Type B pancreatic cell (in vitro differentiated cells): ENCODE measurements around the gene EXOC1. TPM values are rescaled to one million over a fixed set of nuclear protein-coding genes. Genes with fewer than 3 reads are reported as not detected.
"Not testable (repeated sequence)": the region's sequence is repeated elsewhere in the genome, so short reads cannot be mapped to it uniquely, and the experiment has no call there.

Experiments
- DNase-seq: peaks from one replicate; pipeline ENCODE4 v3.0.0; 2021; ENCODE audit warnings: mixed read lengths; ENCODE audit not compliant: unreplicated experiment; ENCODE audit errors: extremely low spot score
- H3K27ac Mint-ChIP-seq: 2 replicates; pipeline ENCODE4 v1.8.0; 2021; ENCODE audit warnings: mild to moderate bottlenecking, mixed read lengths
- H3K27me3 Mint-ChIP-seq: 2 replicates; pipeline ENCODE4 v1.8.0; 2021; ENCODE audit warnings: mixed read lengths
- H3K36me3 Mint-ChIP-seq: 2 replicates; pipeline ENCODE4 v1.8.0; 2021; ENCODE audit warnings: mixed read lengths
- H3K4me1 Mint-ChIP-seq: one replicate; pipeline ENCODE4 v1.8.0; 2021; ENCODE audit warnings: mixed read lengths; ENCODE audit not compliant: unreplicated experiment
- H3K4me3 Mint-ChIP-seq: 2 replicates; pipeline ENCODE4 v1.8.0; 2021; ENCODE audit warnings: mild to moderate bottlenecking, mixed read lengths
- H3K9me3 Mint-ChIP-seq: 2 replicates; pipeline ENCODE4 v1.8.0; 2021; ENCODE audit warnings: mixed read lengths
- CTCF ChIP-seq: fragments of 200-600 bp; sonication (generic); conservative IDR thresholded peaks from 2 replicates; pipeline ENCODE4 v1.5.0; 2021; ENCODE audit warnings: antibody characterized with exemption, mild to moderate bottlenecking
- total RNA-seq: library from RNA; stranded (reverse); gene quantifications from 2 replicates; pipeline ENCODE4 v1.2.1, GENCODE V29; 2021; ENCODE audit warnings: low replicate concordance

Gene EXOC1
- total RNA-seq, 1 donor from 2014 or later: 29.0 TPM

GRCh38 chr4:55838952-55839351, 14.5 kb upstream of the EXOC1 start:
- Mint-ChIP-seq H3K9me3 (peaks cover 4% of the 10 kb centered on the region), H3K36me3 (no peaks in the 10 kb centered on the region), H3K4me1 (no peaks in the 10 kb centered on the region), H3K27ac (no peak overlapping the region), H3K4me3 (no peak overlapping the region), H3K27me3 (peaks cover 5% of the 10 kb centered on the region)
- no peak for TF ChIP-seq CTCF
- no peak for DNase-seq

- Mint-ChIP-seq H3K36me3 (no peaks in the 10 kb centered on the region), H3K9me3 (peaks cover 4% of the 10 kb centered on the region), H3K27me3 (no peaks in the 10 kb centered on the region), H3K4me3 (no peak overlapping the region), H3K4me1 (no peaks in the 10 kb centered on the region), H3K27ac (no peak overlapping the region)
- no peak for TF ChIP-seq CTCF
- no peak for DNase-seq
Observed at GRCh38 chr4:55840956-55841355, 12.5 kb upstream of the EXOC1 start.

GRCh38 chr4:55841373-55842239, 11.8 kb upstream of the EXOC1 start:
- H3K36me3 Mint-ChIP-seq, H3K27ac Mint-ChIP-seq, H3K9me3 Mint-ChIP-seq, H3K27me3 Mint-ChIP-seq, DNase-seq, H3K4me1 Mint-ChIP-seq: not testable (repeated sequence)
- H3K4me3 Mint-ChIP-seq: peak overlapping the region; percentile 39

GRCh38 chr4:55842312-55842711, 11.1 kb upstream of the EXOC1 start:
- H3K36me3 Mint-ChIP-seq, H3K4me3 Mint-ChIP-seq, H3K27ac Mint-ChIP-seq, H3K9me3 Mint-ChIP-seq, H3K27me3 Mint-ChIP-seq, H3K4me1 Mint-ChIP-seq, DNase-seq: not testable (repeated sequence)

- Mint-ChIP-seq H3K9me3 (no peaks in the 10 kb centered on the region), H3K36me3 (no peaks in the 10 kb centered on the region), H3K27me3 (peaks cover 36% of the 10 kb centered on the region), H3K4me1 (peaks cover 5% of the 10 kb centered on the region), H3K27ac (no peak overlapping the region), H3K4me3 (no peak overlapping the region)
- DNase-seq: no peak
- TF ChIP-seq CTCF: no peak
Observed at GRCh38 chr4:55849724-55850123, 3.7 kb upstream of the EXOC1 start.

GRCh38 chr4:55851885-55852284, 1.6 kb upstream of the EXOC1 start:
- Mint-ChIP-seq H3K36me3 (no peaks in the 10 kb centered on the region), H3K9me3 (no peaks in the 10 kb centered on the region), H3K4me3 (no peak overlapping the region), H3K27me3 (peaks cover 36% of the 10 kb centered on the region), H3K27ac (no peak overlapping the region), H3K4me1 (peaks cover 5% of the 10 kb centered on the region)
- no peak for TF ChIP-seq CTCF
- no peak for DNase-seq
